Endothelial cell of umbilical vein (primary cell): ENCODE data around the gene IPO13. TPM values are rescaled to one million over a fixed set of nuclear protein-coding genes. Genes with fewer than 3 reads are reported as not detected.

Source experiments
- BruUV-seq: library from RNA; stranded (reverse); fragments of 400-500 nt; replicated peaks from 2 replicates; lab custom pipeline; 2021; lab: Mats Ljungman, UMichigan
- CTCF ChIA-PET: fragments of 300-600, 350-600 bp; sonication (Branson Sonifier 250); formaldehyde crosslinking; loops from one replicate; lab custom pipeline; 2021; ENCODE audit warnings: antibody characterized with exemption, inconsistent platforms; lab: Charles Lee
- POLR2A ChIA-PET: fragments of 300-600, 350-600 bp; sonication (Branson Sonifier 250); formaldehyde crosslinking; loops from one replicate; lab custom pipeline; 2021; ENCODE audit warnings: antibody characterized with exemption, inconsistent platforms; lab: Charles Lee
- DNase-seq: peaks from one replicate; pipeline ENCODE4 v3.0.0-alpha.2; 2011; ENCODE audit warnings: low read depth, low spot score
- FAIRE-seq: peaks from 2 replicates; lab custom pipeline; 2011; peaks lifted over from hg19 to GRCh38; lab: Jason Lieb, UNC
- H2AFZ ChIP-seq: 2 replicates; pipeline ENCODE4 v1.6.0; 2012; ENCODE audit warnings: low read depth, low read length, control low read depth, inconsistent platforms
- H3K27ac ChIP-seq: 2 replicates; pipeline ENCODE4 v1.5.1; 2011; ENCODE audit warnings: low read depth, mild to moderate bottlenecking, control low read depth, low read length, moderate library complexity; ENCODE audit not compliant: insufficient read depth
- H3K27me3 ChIP-seq, 2 experiments: 2 replicates each; pipeline versions ENCODE4 v1.6.0 to v1.6.1; 2011; ENCODE audit warnings: low read length in 2 of 2, mixed read lengths in 1 of 2; ENCODE audit not compliant: control insufficient read depth in 2 of 2, insufficient read depth in 2 of 2
- H3K36me3 ChIP-seq, 2 experiments: 2 replicates in 1 of 2; 3 replicates in 1 of 2; pipeline ENCODE4 v1.5.1; 2011; ENCODE audit warnings: low read length in 2 of 2, mild to moderate bottlenecking in 1 of 2, moderate library complexity in 1 of 2; ENCODE audit not compliant: control insufficient read depth in 2 of 2, insufficient read depth in 2 of 2; ENCODE audit errors: extremely low read depth in 1 of 2
- H3K4me1 ChIP-seq: 3 replicates; pipeline ENCODE4 v1.5.1; 2011; ENCODE audit warnings: mild to moderate bottlenecking, low read length; ENCODE audit not compliant: control insufficient read depth, insufficient read depth; ENCODE audit errors: extremely low read depth
- H3K4me2 ChIP-seq: 2 replicates; pipeline ENCODE4 v1.6.1; 2011; ENCODE audit warnings: low read length, control low read depth, mixed read lengths; ENCODE audit not compliant: insufficient read depth
- H3K4me3 ChIP-seq, 3 experiments: fragments of 200-600 bp in 1 of 3; sonication (generic), shearing (Covaris generic) in 1 of 3; replicated peaks in 1 of 3; 2 replicates each; pipeline ENCODE4 v1.5.1; 2011 to 2016; ENCODE audit warnings: control low read depth in 3 of 3, low read length in 3 of 3, mild to moderate bottlenecking in 2 of 3, inconsistent platforms in 1 of 3, low read depth in 1 of 3, moderate library complexity in 1 of 3; ENCODE audit not compliant: insufficient read depth in 1 of 3
- H3K79me2 ChIP-seq: 2 replicates; pipeline ENCODE4 v1.6.0; 2012; ENCODE audit warnings: low read length, inconsistent platforms; ENCODE audit not compliant: control insufficient read depth, insufficient read depth
- H3K9ac ChIP-seq: replicated peaks from 2 replicates; pipeline ENCODE3; 2011; ENCODE audit warnings: low read length, control low read depth; ENCODE audit not compliant: insufficient read depth; ENCODE audit errors: extremely low read depth
- H3K9me1 ChIP-seq: replicated peaks from 3 replicates; pipeline ENCODE4 v1.6.0; 2011; ENCODE audit warnings: mild to moderate bottlenecking, low read length; ENCODE audit not compliant: control insufficient read depth, insufficient read depth; ENCODE audit errors: extremely low read depth
- H3K9me3 ChIP-seq: replicated peaks from 2 replicates; pipeline ENCODE4 v1.5.1; 2012; ENCODE audit warnings: low read length, inconsistent platforms; ENCODE audit not compliant: control insufficient read depth, insufficient read depth
- H4K20me1 ChIP-seq: replicated peaks from 2 replicates; pipeline ENCODE3; 2011; ENCODE audit warnings: mild to moderate bottlenecking, low read length; ENCODE audit not compliant: control insufficient read depth, insufficient read depth; ENCODE audit errors: extremely low read depth
- CTCF ChIP-seq, 2 donors: IDR thresholded peaks; 1 replicate in 1 of 2; 2 replicates in 1 of 2; pipeline ENCODE4 v1.5.1; 2011; ENCODE audit warnings: low read length in 2 of 2, mild to moderate bottlenecking in 2 of 2, moderate library complexity in 2 of 2, control low read depth in 1 of 2, inconsistent platforms in 1 of 2, low read depth in 1 of 2; ENCODE audit not compliant: insufficient read depth in 1 of 2; ENCODE audit errors: extremely low read depth in 1 of 2
- EZH2 ChIP-seq: IDR thresholded peaks from 2 replicates; pipeline ENCODE4 v1.6.1; 2012; ENCODE audit warnings: borderline replicate concordance, low read depth, mild to moderate bottlenecking, moderate library complexity, low read length, inconsistent platforms; ENCODE audit not compliant: severe bottlenecking
- FOS ChIP-seq: IDR thresholded peaks from 2 replicates; pipeline ENCODE4 v1.6.1; 2011; ENCODE audit warnings: mild to moderate bottlenecking, low read length, moderate library complexity, borderline replicate concordance; ENCODE audit not compliant: insufficient read depth
- GATA2 ChIP-seq: IDR thresholded peaks from 2 replicates; pipeline ENCODE4 v1.7.0; 2011; ENCODE audit warnings: low read depth, mild to moderate bottlenecking, moderate library complexity, mixed read lengths, low read length; ENCODE audit not compliant: insufficient read length, insufficient read depth
- JUN ChIP-seq: IDR thresholded peaks from 2 replicates; pipeline ENCODE4 v1.6.1; 2011; ENCODE audit warnings: borderline replicate concordance, low read depth; ENCODE audit not compliant: insufficient read length, insufficient read depth
- MAX ChIP-seq: IDR thresholded peaks from 2 replicates; pipeline ENCODE4 v1.6.1; 2011; ENCODE audit not compliant: insufficient read depth, insufficient read length
- MYC ChIP-seq: IDR thresholded peaks from one replicate; pipeline ENCODE4 v1.6.1; 2011; ENCODE audit warnings: mild to moderate bottlenecking, low read depth, low read length
- POLR2A ChIP-seq: IDR thresholded peaks from 2 replicates; pipeline ENCODE4 v1.6.1; 2012; ENCODE audit warnings: low read depth, mild to moderate bottlenecking, control low read depth, low read length
- POLR2AphosphoS5 ChIP-seq: IDR thresholded peaks from 2 replicates; pipeline ENCODE4 v1.6.1; 2012; ENCODE audit warnings: low read depth, mild to moderate bottlenecking, control low read depth, low read length, moderate library complexity; ENCODE audit not compliant: insufficient read depth
- dilution Hi-C: fragments of 300-500 bp; cut with MboI; formaldehyde crosslinking; loops from one replicate; pipeline ENCODE4 v1.15.0; 2019; ENCODE audit warnings: low sequenced_read_pairs; ENCODE audit not compliant: extremely low pct_ligation_motif_present
- intact Hi-C: fragments of 100-400 bp; cut with micrococcal nuclease; formaldehyde crosslinking; loops from one replicate; pipeline ENCODE4 v1.10.0; 2022
- polyA plus RNA-seq, 4 experiments: library from polyadenylated mRNA; depleted of rRNA in 3 of 4; stranded (reverse) in 3 of 4; unstranded in 1 of 4; fragments of >200 nt; gene quantifications; 2 replicates each; pipeline versions ENCODE4 v1.2.1 to v1.2.3, GENCODE V29; 2011 to 2012; ENCODE audit warnings: missing spikeins in 1 of 4
- total RNA-seq: library from RNA; stranded (reverse); gene quantifications from 2 replicates; pipeline ENCODE4 v1.2.3, GENCODE V29; 2021

The IPO13 gene
- total and polyA plus RNA-seq, 2 donors (not counting 3 experiments of a cell fraction or from before 2014, with no cell fraction given), result 28.9 to 29.3 TPM

- Histone ChIP-seq H3K4me1 (peaks cover 31% of the 10 kb centered on the region), H3K9ac (no peak overlapping the region), H3K4me2 (no peak overlapping the region), H3K79me2 (peaks cover 47% of the 10 kb centered on the region), H3K9me3 (no peaks in the 10 kb centered on the region), H3K9me1 (no peaks in the 10 kb centered on the region), H3K36me3 (peaks cover 0 to 10% of the 10 kb centered on the region in 2 experiments), H3K4me3 (no peak overlapping the region), H3K27ac (no peak overlapping the region), H2AFZ (no peak overlapping the region), H3K27me3 (no peaks in the 10 kb centered on the region), H4K20me1 (no peaks in the 10 kb centered on the region)
- no TSS peak for BruUV-seq
- ChIA-PET CTCF (interaction anchor here (1.0 to 1.6 kb wide), 2 partner anchors 12 to 214 kb away, joined by 3 to 10 read pairs; no protein-coding TSS in a partner anchor), POLR2A (no interaction called here)
- dilution Hi-C loops (no loop called here), intact Hi-C loops (no loop called here)
- TF ChIP-seq MAX (no peak), FOS (no peak), EZH2 (no peak), CTCF (IDR thresholded peaks at IDR 0.05; ENCODE audit: extremely low read depth in 1 of 2, insufficient read depth in 1 of 2, low read depth in 1 of 2, low read length in 2 of 2) (no peak), MYC (no peak), POLR2AphosphoS5 (no peak), JUN (no peak), POLR2A (no peak), GATA2 (no peak)
- FAIRE-seq, result no peak
- no peak for DNase-seq
These were observed 30.9 kb downstream of the IPO13 start for GRCh38 chr1:43977376-43978263.
